K562 (cell line): ENCODE results near the gene U2SURP. TPM values are rescaled to one million over a fixed set of nuclear protein-coding genes. Genes with fewer than 3 reads are reported as not detected.
"Not testable (repeated sequence)": the region's sequence is repeated elsewhere in the genome, so short reads cannot be mapped to it uniquely, and the experiment has no call there.

Experiments
- ATAC-seq: fragments of 200-7000 bp; cut with Tn5 transposase; 3 replicates; pipeline ENCODE4 v1.9.1; 2020; ENCODE audit warnings: moderate library complexity
- BruUV-seq: library from RNA; stranded (reverse); fragments of 400-500 nt; replicated peaks from 2 replicates; lab custom pipeline; 2021; lab: Mats Ljungman, UMichigan
- CTCF ChIA-PET: fragments of 300-600 bp; formaldehyde crosslinking; extraction: SDS; loops from one replicate; lab custom pipeline; 2021; ENCODE audit warnings: low intra/inter-chr PET ratio; lab: Yijun Ruan, JAX
- POLR2A ChIA-PET: fragments of 300-600, 350-650 bp; sonication (Branson Sonifier 250); formaldehyde crosslinking; extraction: SDS; loops from one replicate; lab custom pipeline; 2021; ENCODE audit warnings: antibody characterized with exemption, inconsistent platforms; lab: Yijun Ruan, JAX
- DNase-seq, 4 experiments: peaks; one replicate each; pipeline versions ENCODE4 v3.0.0 to v3.0.0-alpha.2; 2011 to 2018; ENCODE audit warnings: low spot score in 3 of 4, mixed read lengths in 3 of 4; ENCODE audit errors: extremely low read depth in 1 of 4
- FAIRE-seq: peaks from 2 replicates; lab custom pipeline; 2011; peaks lifted over from hg19 to GRCh38; lab: Jason Lieb, UNC
- H2AFZ ChIP-seq: 2 replicates; pipeline ENCODE4 v1.6.0; 2011; ENCODE audit warnings: low read depth, low read length, control low read depth, inconsistent platforms
- H3K27ac ChIP-seq: fragments of 200-600 bp; 3 replicates; pipeline ENCODE4 v1.8.0; 2011; ENCODE audit warnings: low read depth, mild to moderate bottlenecking, control low read depth, inconsistent platforms, low read length, moderate library complexity, mixed read lengths; ENCODE audit errors: extremely low read depth
- H3K27me3 ChIP-seq, 2 experiments: fragments of 300-600 bp in 1 of 2; 2 replicates in 1 of 2; 3 replicates in 1 of 2; pipeline versions ENCODE4 v1.6.0 to v1.8.0; 2011; ENCODE audit warnings: inconsistent platforms in 2 of 2, low read length in 2 of 2, mild to moderate bottlenecking in 1 of 2, mixed read lengths in 1 of 2, moderate library complexity in 1 of 2; ENCODE audit not compliant: control insufficient read depth in 2 of 2, insufficient read depth in 2 of 2
- H3K36me3 ChIP-seq: fragments of 300-600 bp; 3 replicates; pipeline ENCODE4 v1.8.0; 2011; ENCODE audit warnings: mild to moderate bottlenecking, low read length, inconsistent platforms; ENCODE audit not compliant: control insufficient read depth, insufficient read depth
- H3K4me1 ChIP-seq, 2 experiments: fragments of 200-600 bp in 1 of 2; replicated peaks in 1 of 2; 2 replicates in 1 of 2; 3 replicates in 1 of 2; pipeline versions ENCODE4 v1.5.1 to v1.8.0; 2011; ENCODE audit warnings: inconsistent platforms in 2 of 2, low read length in 2 of 2, mild to moderate bottlenecking in 1 of 2, mixed read lengths in 1 of 2, moderate library complexity in 1 of 2; ENCODE audit not compliant: control insufficient read depth in 2 of 2, insufficient read depth in 2 of 2
- H3K4me2 ChIP-seq: 2 replicates; pipeline ENCODE4 v1.6.1; 2011; ENCODE audit warnings: low read length, control low read depth, inconsistent platforms, mixed read lengths; ENCODE audit not compliant: insufficient read depth
- H3K4me3 ChIP-seq: fragments of 200-600 bp; sonication (generic), shearing (Covaris generic); 2 replicates; pipeline ENCODE4 v1.5.1; 2016; ENCODE audit warnings: control low read depth, inconsistent platforms
- H3K79me2 ChIP-seq: fragments of 200-600 bp; 3 replicates; pipeline ENCODE4 v1.8.0; 2011; ENCODE audit warnings: low read length, inconsistent platforms; ENCODE audit not compliant: control insufficient read depth, insufficient read depth
- H3K9ac ChIP-seq, 2 experiments: 2 replicates each; pipeline versions ENCODE4 v1.6.0 to v1.6.1; 2011; ENCODE audit warnings: low read depth in 2 of 2, low read length in 2 of 2, control low read depth in 1 of 2, inconsistent platforms in 1 of 2, mild to moderate bottlenecking in 1 of 2, mixed read lengths in 1 of 2; ENCODE audit not compliant: insufficient read depth in 1 of 2
- H3K9me1 ChIP-seq: one replicate; pipeline ENCODE4 v1.6.0; 2011; ENCODE audit warnings: inconsistent platforms, mild to moderate bottlenecking, low read length, moderate library complexity; ENCODE audit not compliant: control insufficient read depth, insufficient read depth
- H3K9me3 ChIP-seq: replicated peaks from 2 replicates; pipeline ENCODE4 v1.5.1; 2011; ENCODE audit warnings: low read depth, low read length, inconsistent platforms; ENCODE audit not compliant: control insufficient read depth, insufficient read depth
- H4K20me1 ChIP-seq: replicated peaks from 2 replicates; pipeline ENCODE4 v1.6.1; 2011; ENCODE audit warnings: low read length, inconsistent platforms, mixed read lengths; ENCODE audit not compliant: control insufficient read depth, insufficient read depth
- ARID3B ChIP-seq: fragments of 250-450 bp; sonication (Bioruptor Pico); IDR thresholded peaks from 2 replicates; pipeline ENCODE4 v1.4.0; 2020; ENCODE audit warnings: borderline replicate concordance
- CEBPG ChIP-seq, 3 experiments: fragments of 200-800 bp in 1 of 3; sonication (Bioruptor generic) in 1 of 3; sonication (generic) in 1 of 3; formaldehyde crosslinking in 1 of 3; IDR thresholded peaks in 2 of 3; conservative IDR thresholded peaks in 1 of 3; 2 replicates each; pipeline versions ENCODE4 v1.6.1 to v1.8.0; 2016 to 2022; ENCODE audit warnings: missing compliant biosample characterization in 2 of 3, missing genetic modification characterization in 2 of 3, mild to moderate bottlenecking in 1 of 3, missing genetic modification reagents in 1 of 3
- HMG20B ChIP-seq: fragments of 250-450 bp; sonication (Bioruptor Pico); IDR thresholded peaks from 2 replicates; pipeline ENCODE4 v1.5.0; 2021; ENCODE audit warnings: mild to moderate bottlenecking
- IFI16 ChIP-seq: fragments of 250-450 bp; sonication (Bioruptor Pico); IDR thresholded peaks from 2 replicates; pipeline ENCODE4 v2.1.2; 2022; ENCODE audit warnings: mild to moderate bottlenecking, inconsistent platforms
- ZKSCAN8 ChIP-seq: fragments of 200-800 bp; sonication (Bioruptor generic); IDR thresholded peaks from 2 replicates; pipeline ENCODE4 v1.6.1; 2016; ENCODE audit warnings: missing genetic modification characterization, missing compliant biosample characterization
- ZNF280A ChIP-seq: fragments of 450-650 bp; IDR thresholded peaks from 2 replicates; pipeline ENCODE4 v1.6.1; 2018; ENCODE audit warnings: mild to moderate bottlenecking, low read depth; ENCODE audit not compliant: partially characterized antibody
- WGBS: fragments of 100-300 bp; shearing (Covaris generic); methylation state at CpG from one replicate; pipeline ENCODE4 v1.1.6; 2016; ENCODE audit warnings: low coverage, mixed read lengths; ENCODE audit not compliant: insufficient coverage; ENCODE audit errors: missing lambda C conversion rate; 5-methylcytosine and 5-hydroxymethylcytosine counted together
- in situ Hi-C: fragments of 300-500 bp; cut with MboI; formaldehyde crosslinking; loops from 4 replicates; pipeline ENCODE4 v1.15.0; 2018; ENCODE audit warnings: inconsistent platforms, mixed read lengths
- intact Hi-C: fragments of 100-400 bp; cut with micrococcal nuclease; formaldehyde crosslinking; loops from 2 replicates; pipeline ENCODE4 v1.14.2; 2022
- polyA plus RNA-seq, 8 experiments: library from polyadenylated mRNA; depleted of rRNA in 4 of 8; stranded (reverse) in 5 of 8; unstranded in 3 of 8; fragments of >200 nt; fragmentation: Nextera tagmentation in 2 of 8; fragmentation: Illumina TruSeq in 1 of 8; extraction: Ambion mirVana in 2 of 8; extraction: Trizol in 1 of 8; gene quantifications; 2 replicates each; pipeline versions ENCODE4 v1.2.1 to v1.2.3, GENCODE V29; 2011 to 2014; ENCODE audit warnings: inconsistent platforms in 1 of 8, missing spikeins in 1 of 8
- total RNA-seq, 7 experiments: library from RNA; depleted of rRNA in 6 of 7; stranded (reverse); fragments of >200 nt in 6 of 7; fragmentation: Illumina TruSeq in 2 of 7; extraction: Trizol in 2 of 7; gene quantifications; 2 replicates each; pipeline versions ENCODE4 v1.2.1 to v1.2.3, GENCODE V29; 2011 to 2021; ENCODE audit warnings: low replicate concordance in 1 of 7
- TF ChIP-seq, protein P1 (sequence below): sonication (generic); formaldehyde crosslinking; IDR thresholded peaks from 2 replicates; pipeline ENCODE4 v1.8.0; 2022; ENCODE audit warnings: missing genetic modification reagents, mild to moderate bottlenecking, borderline replicate concordance

U2SURP gene
- total and polyA plus RNA-seq, 9 of the 15 experiments (the other 6 are each of a cell fraction or from before 2014, with no cell fraction given), result 128 to 322 (median 191) TPM

- no peaks in the 10 kb centered on the region for H3K79me2 ChIP-seq
- in situ Hi-C loops (no loop called here), intact Hi-C loops (no loop called here)
- no peak overlapping the region for H3K4me3 ChIP-seq
- TF ChIP-seq ZKSCAN8 (CRISPR knock-in tag) (no peak), ZNF280A (no peak), ARID3B (CRISPR knock-in tag) (no peak), IFI16 (CRISPR knock-in tag) (no peak), HMG20B (CRISPR knock-in tag) (no peak), CEBPG (CRISPR knock-in tag; IDR thresholded peaks at IDR 0.05) (no peak), CEBPG (tag; conservative IDR thresholded peaks at IDR 0.05 in 1 of 2, IDR thresholded peaks at IDR 0.05 in 1 of 2) (no peak)
- TF ChIP-seq, protein P1, sequence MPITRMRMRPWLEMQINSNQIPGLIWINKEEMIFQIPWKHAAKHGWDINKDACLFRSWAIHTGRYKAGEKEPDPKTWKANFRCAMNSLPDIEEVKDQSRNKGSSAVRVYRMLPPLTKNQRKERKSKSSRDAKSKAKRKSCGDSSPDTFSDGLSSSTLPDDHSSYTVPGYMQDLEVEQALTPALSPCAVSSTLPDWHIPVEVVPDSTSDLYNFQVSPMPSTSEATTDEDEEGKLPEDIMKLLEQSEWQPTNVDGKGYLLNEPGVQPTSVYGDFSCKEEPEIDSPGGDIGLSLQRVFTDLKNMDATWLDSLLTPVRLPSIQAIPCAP, result no peak
- ChIA-PET POLR2A (interaction anchor here (1.3 kb wide), 1 partner anchor 51 kb away, joined by 4 read pairs; no protein-coding TSS in a partner anchor), CTCF (no interaction called here)
- no peak for DNase-seq
- BruUV-seq, result no TSS peak
- H3K4me2 ChIP-seq, result no peak overlapping the region
- 88% methylated on average over 6 of the region's 6 CpGs for WGBS
- no peaks in the 10 kb centered on the region for H3K9me1 ChIP-seq
- no peaks in the 10 kb centered on the region for H3K9me3 ChIP-seq
- no peaks in the 10 kb centered on the region for H4K20me1 ChIP-seq
- H3K4me1 ChIP-seq, result peaks cover 10 to 11% of the 10 kb centered on the region in 2 experiments; a peak in 4 of 5 replicates
- no peaks in the 10 kb centered on the region for H3K27me3 ChIP-seq
- H3K36me3 ChIP-seq, result no peaks in the 10 kb centered on the region
- FAIRE-seq, result no peak
- no peak overlapping the region for H3K27ac ChIP-seq
- H2AFZ ChIP-seq, result peak overlapping the region; percentile 46; the same call in 1 of the 2 replicates
- H3K9ac ChIP-seq, result no peak overlapping the region
- no peak for ATAC-seq
Measured at GRCh38 chr3:143071776-143072175, 70.4 kb downstream of the U2SURP start.

DNA sequence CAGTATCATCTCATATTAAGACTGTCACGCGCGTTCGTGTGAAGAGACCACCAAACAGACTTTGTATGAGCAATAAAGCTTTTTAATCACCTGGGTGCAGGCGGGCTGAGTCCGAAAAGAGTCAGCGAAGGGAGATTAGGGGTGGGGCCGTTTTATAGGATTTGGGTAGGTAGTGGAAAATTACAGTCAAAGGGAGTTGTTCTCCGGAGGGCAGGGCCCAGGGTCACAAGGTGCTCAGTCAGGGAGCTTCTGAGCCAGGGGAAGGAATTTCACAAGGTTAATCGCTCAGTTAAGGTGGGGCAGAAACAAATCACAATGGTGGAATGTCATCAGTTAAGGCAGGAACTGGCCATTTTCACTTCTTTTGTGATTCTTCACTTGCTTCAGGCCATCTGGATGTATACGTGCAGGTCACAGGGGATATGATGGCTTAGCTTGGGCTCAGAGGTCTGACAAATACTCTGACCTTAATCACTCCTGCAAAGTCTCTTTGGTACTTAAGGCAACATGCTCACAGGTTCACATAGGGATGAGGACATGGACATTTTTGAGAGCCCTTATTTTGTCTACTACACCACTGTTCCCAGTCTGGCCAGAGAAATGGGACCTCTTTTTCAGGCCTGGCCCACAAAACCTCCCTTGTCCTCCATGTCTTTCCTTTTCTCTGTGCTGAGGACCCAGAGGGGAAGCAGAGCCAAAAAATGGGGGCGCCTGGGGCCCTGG lies 71.1 kb downstream of the U2SURP start:
- H2AFZ ChIP-seq, result peak overlapping the region; percentile 46
- FAIRE-seq, H3K27ac ChIP-seq, H3K9me1 ChIP-seq, H3K9me3 ChIP-seq, H3K79me2 ChIP-seq, BruUV-seq, POLR2A ChIA-PET, H4K20me1 ChIP-seq, CTCF ChIA-PET, H3K27me3 ChIP-seq, DNase-seq, H3K4me3 ChIP-seq, intact Hi-C loops, H3K4me2 ChIP-seq, ATAC-seq, H3K36me3 ChIP-seq, H3K4me1 ChIP-seq, in situ Hi-C loops, H3K9ac ChIP-seq: not testable (repeated sequence)
- WGBS, result 68% methylated on average over 12 of the region's 12 CpGs
